Measurements from ENCODE around the gene CUX1. TPM values are rescaled to one million over a fixed set of nuclear protein-coding genes. Genes with fewer than 3 reads are reported as not detected.

CUX1 gene
- total RNA-seq, 1 experiment from 2014 or later = 53.5 TPM

DNA sequence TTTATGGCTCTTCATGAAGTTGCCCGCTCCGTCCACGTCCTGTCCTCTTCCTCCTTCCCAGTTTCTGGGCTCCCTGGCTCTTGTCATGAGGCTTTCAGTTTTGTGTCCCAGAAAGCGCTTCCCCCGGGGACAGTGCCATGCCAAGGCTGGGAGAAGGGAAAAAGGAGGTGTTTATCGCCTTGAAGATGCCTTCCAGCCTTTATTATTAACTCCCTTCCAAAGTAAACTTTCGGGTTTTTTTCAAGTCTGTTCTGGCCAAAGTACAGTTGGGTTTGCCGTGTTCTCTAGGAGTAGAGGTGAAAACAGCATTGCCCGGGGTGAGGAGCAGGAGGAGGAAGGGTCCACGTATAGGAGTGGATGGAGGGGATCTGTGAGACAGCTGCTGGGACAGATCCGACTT lies 117.2 kb downstream of the CUX1 start:
- H3T11ph ChIP-seq (ENCODE audit: low read length) = no peak overlapping the region
- Mint-ChIP-seq H3K27ac (peak overlapping the region; percentile 30 to 92 (median 86); a peak in 6 of 7 replicates), H3K36me3 (ENCODE audit: insufficient read depth in 1 of 3, low read depth in 3 of 3) (peaks cover 17 to 25% (median 25%) of the 10 kb centered on the region in 3 experiments), H3K9me3 (peaks cover 3 to 12% of the 10 kb centered on the region in 2 experiments), H3K4me3 (peak overlapping the region; percentile 11 to 21; a peak in 2 of 5 replicates), H3K4me1 (peaks cover 57 to 73% of the 10 kb centered on the region in 2 experiments), H3K27me3 (ENCODE audit: low read depth) (no peaks in the 10 kb centered on the region)
- no peak overlapping the region for H2AFZ ChIP-seq (ENCODE audit: low read length)
- no peak overlapping the region for H3K4ac ChIP-seq (ENCODE audit: low read depth, low read length)
- H3K23ac ChIP-seq (ENCODE audit: insufficient read length, low read depth, low read length) = peak overlapping the region; percentile 23
- no peak overlapping the region for H2BK120ac ChIP-seq (ENCODE audit: low read depth, low read length, poor library complexity, severe bottlenecking)
- H3K18ac ChIP-seq (ENCODE audit: insufficient read length, low read depth, low read length) = peak overlapping the region; percentile 34
- TF ChIP-seq, protein P1, sequence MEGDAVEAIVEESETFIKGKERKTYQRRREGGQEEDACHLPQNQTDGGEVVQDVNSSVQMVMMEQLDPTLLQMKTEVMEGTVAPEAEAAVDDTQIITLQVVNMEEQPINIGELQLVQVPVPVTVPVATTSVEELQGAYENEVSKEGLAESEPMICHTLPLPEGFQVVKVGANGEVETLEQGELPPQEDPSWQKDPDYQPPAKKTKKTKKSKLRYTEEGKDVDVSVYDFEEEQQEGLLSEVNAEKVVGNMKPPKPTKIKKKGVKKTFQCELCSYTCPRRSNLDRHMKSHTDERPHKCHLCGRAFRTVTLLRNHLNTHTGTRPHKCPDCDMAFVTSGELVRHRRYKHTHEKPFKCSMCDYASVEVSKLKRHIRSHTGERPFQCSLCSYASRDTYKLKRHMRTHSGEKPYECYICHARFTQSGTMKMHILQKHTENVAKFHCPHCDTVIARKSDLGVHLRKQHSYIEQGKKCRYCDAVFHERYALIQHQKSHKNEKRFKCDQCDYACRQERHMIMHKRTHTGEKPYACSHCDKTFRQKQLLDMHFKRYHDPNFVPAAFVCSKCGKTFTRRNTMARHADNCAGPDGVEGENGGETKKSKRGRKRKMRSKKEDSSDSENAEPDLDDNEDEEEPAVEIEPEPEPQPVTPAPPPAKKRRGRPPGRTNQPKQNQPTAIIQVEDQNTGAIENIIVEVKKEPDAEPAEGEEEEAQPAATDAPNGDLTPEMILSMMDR (conservative IDR thresholded peaks at IDR 0.05) = no peak
- no peak overlapping the region for H4K8ac ChIP-seq (replicated peaks; ENCODE audit: insufficient read length, low read depth, low read length)
- H3K23me2 ChIP-seq (ENCODE audit: insufficient read length, low read depth, low read length, poor library complexity, severe bottlenecking) = peaks cover 11% of the 10 kb centered on the region
- H3K14ac ChIP-seq (ENCODE audit: insufficient read depth, low read length) = peak overlapping the region; percentile 68; the same call in 1 of the 2 replicates
- peak overlapping the region; percentile 97 for H3K27ac ChIP-seq (ENCODE audit: insufficient read length, low read depth, low read length)
- H4K20me1 ChIP-seq (ENCODE audit: control insufficient read depth, insufficient read depth, insufficient read length) = no peaks in the 10 kb centered on the region
- no peak for DNase-seq
- H3K4me1 ChIP-seq (ENCODE audit: insufficient read depth, low read length) = peaks cover 9% of the 10 kb centered on the region; the same call in 1 of the 2 replicates
- H3K9ac ChIP-seq (ENCODE audit: extremely low read depth, insufficient read length, low read length) = peak overlapping the region; percentile 19
- H3K79me2 ChIP-seq (ENCODE audit: insufficient read depth, low read length) = peaks cover 14% of the 10 kb centered on the region; the same call in 1 of the 2 replicates
- H2AK5ac ChIP-seq (ENCODE audit: insufficient read length, low read length) = peak overlapping the region; percentile 72
- H3K4me2 ChIP-seq (ENCODE audit: insufficient read depth, insufficient read length, low read length) = no peak overlapping the region
- no peaks in the 10 kb centered on the region for H3K79me1 ChIP-seq (ENCODE audit: insufficient read depth, low read depth, low read length, poor library complexity, severe bottlenecking)
- H2BK20ac ChIP-seq (ENCODE audit: low read depth, low read length, poor library complexity, severe bottlenecking) = no peak overlapping the region
- H4K5ac ChIP-seq (ENCODE audit: insufficient read length, low read depth, low read length) = peak overlapping the region; percentile 89
- peak overlapping the region; percentile 65 for H2BK5ac ChIP-seq (ENCODE audit: insufficient read length, low read length)
- 0 out of 2 replicates have a peak overlapping the region, but pooled peaks have one; percentile 82 for H2BK15ac ChIP-seq (ENCODE audit: low read depth, low read length)
- H2BK12ac ChIP-seq (ENCODE audit: insufficient read length, low read depth, low read length) = peak overlapping the region; percentile 76
- no peak overlapping the region for H3K56ac ChIP-seq (ENCODE audit: insufficient read length, low read depth, low read length)
- WGBS (ENCODE audit: extremely low coverage, insufficient read length, low lambda C conversion rate) = no CpG with 5 or more reads among the region's 11 CpGs
- H3K9me3 ChIP-seq (ENCODE audit: control insufficient read depth, low read depth, low read length) = no peaks in the 10 kb centered on the region
- peak overlapping the region; percentile 90 for H4K91ac ChIP-seq (ENCODE audit: insufficient read length, low read depth, low read length)
- H3K27me3 ChIP-seq (ENCODE audit: insufficient read depth, low read length) = no peaks in the 10 kb centered on the region

Measured in H9 (cell line).